SIG-M5 treated with dmso at 0.1 percent for 504 hours (cell line): ENCODE measurements around the gene LIG3.
"Not testable (repeated sequence)": the region's sequence is repeated elsewhere in the genome, so short reads cannot be mapped to it uniquely, and the experiment has no call there.

Experiments
- DNase-seq: peaks from one replicate; lab custom pipeline; 2025; ENCODE audit not compliant: unreplicated experiment; lab: John Stamatoyannopoulos, UW

Gene LIG3

DNA sequence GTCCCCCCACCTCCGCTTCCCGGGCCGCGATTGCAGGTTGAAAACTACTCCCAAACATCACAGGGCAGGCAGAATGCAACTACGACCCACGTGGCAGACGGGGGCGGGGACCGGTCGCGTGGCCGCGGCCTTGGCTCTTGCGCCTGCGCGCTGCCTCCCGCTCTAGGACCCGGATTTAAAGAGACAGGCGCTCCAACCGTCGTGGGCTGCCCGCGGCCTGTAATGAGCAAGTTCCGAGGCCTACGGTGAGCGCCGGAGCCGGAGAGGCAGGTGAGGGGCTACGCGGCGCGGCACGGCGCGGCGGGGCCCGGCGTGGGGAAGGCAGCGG, at the start of gene LIG3:
Gene LIG3 (plus strand): TSS at position 160 of the 328 bp plus-strand sequence. CDS start 2,494 bp downstream, outside the sequence.
- peak; percentile 91 for DNase-seq

DNA sequence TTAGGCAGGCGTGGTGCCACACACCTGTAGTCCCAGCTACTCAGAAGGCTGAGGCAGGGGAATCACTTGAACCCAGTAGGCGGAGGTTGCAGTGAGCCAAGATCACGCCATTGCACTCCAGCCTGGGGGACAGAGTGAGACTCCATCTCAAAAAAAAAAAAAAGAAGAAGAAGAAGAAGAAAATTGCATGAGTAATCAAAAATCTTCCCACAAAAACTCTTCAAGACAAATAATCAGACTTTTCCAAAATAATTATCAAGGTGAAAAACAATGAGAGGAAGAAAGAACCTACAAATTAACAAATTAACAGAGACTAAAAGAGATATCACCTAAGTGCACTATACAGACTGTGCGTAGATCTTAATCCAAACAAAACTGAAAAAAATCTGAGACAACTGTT, 29.5 kb upstream of the LIG3 start:
- DNase-seq: not testable (repeated sequence)

DNA sequence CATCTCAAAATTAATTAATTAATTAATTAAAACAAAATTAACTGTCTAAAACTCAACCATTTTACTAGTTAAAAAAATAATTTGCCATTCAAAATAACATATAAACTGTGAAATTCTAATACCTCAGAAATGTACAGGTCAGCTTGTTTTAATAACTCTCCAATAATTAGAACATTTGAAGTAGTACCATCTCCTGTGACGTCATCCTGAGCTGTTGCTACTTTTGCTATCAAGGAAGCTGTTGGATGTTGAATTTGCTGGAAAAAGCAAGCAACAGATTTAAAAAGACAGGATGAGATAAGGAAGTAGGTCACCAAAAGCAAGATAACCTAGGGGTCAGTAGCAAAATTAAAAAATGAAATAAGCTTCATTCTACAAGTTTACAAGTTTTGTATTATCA, 21.9 kb upstream of the LIG3 start:
- no peak for DNase-seq

DNA sequence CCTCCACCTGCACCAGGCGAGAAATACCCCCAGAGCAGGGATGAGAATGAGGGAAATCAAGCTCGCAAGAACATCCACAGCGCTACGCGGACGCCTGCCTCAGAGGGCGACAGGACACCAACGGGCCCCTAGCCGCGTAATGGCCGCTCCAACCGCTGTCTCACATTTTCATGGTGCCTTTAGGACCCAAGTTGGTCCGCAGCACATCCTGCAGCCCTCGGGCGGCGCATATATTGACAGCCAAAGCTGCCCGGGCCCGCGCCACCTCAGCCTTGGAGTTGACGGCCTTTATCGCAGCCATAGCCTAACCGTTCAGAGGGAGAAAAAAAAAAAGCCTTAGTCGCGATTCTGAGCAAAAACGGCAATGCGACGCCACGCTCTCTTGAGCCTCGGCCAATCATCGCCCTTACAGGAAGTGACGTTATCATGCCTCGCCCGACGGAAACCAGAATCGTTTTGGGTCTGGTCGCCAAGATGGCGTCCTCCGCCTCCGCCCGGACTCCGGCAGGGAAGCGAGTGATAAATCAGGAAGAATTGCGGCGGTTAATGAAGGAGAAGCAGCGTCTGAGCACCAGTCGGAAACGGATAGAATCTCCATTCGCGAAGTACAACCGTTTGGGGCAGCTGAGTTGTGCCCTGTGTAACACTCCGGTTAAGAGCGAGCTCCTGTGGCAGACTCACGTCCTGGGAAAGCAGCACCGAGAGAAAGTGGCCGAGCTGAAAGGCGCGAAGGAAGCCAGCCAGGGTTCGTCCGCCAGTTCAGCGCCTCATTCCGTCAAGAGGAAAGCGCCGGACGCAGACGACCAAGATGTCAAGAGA, 19.0 kb upstream of the LIG3 start, which contains the start of the genes CCT6B and ZNF830:
Gene CCT6B (minus strand): TSS at position 368 of the 819 bp plus-strand sequence. CDS start 67 bp downstream, at position 301.
Gene ZNF830 (plus strand): TSS at position 448 of the 819 bp plus-strand sequence. CDS start 27 bp downstream, at position 475.
- peak; percentile 93 for DNase-seq

DNA sequence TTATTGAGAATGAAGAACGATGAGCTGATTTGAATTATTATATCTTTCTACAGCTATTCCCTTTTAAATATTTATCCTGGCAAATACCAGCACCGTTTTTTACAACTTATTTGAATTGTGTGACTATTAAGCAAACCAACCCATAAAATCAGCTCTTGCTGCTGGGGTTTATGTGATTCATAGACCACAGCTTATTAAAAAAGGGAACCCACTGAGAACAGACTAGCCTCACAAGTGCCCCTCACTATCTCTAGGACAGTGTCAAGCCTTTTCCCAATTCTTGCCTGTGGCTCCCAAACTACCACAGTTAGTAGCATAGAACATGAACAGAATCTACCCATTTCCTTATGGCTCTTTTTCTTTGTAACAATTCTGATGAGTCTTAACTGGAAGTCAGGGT, 6.1 kb upstream of the LIG3 start:
- peak; percentile 20 for DNase-seq

DNA sequence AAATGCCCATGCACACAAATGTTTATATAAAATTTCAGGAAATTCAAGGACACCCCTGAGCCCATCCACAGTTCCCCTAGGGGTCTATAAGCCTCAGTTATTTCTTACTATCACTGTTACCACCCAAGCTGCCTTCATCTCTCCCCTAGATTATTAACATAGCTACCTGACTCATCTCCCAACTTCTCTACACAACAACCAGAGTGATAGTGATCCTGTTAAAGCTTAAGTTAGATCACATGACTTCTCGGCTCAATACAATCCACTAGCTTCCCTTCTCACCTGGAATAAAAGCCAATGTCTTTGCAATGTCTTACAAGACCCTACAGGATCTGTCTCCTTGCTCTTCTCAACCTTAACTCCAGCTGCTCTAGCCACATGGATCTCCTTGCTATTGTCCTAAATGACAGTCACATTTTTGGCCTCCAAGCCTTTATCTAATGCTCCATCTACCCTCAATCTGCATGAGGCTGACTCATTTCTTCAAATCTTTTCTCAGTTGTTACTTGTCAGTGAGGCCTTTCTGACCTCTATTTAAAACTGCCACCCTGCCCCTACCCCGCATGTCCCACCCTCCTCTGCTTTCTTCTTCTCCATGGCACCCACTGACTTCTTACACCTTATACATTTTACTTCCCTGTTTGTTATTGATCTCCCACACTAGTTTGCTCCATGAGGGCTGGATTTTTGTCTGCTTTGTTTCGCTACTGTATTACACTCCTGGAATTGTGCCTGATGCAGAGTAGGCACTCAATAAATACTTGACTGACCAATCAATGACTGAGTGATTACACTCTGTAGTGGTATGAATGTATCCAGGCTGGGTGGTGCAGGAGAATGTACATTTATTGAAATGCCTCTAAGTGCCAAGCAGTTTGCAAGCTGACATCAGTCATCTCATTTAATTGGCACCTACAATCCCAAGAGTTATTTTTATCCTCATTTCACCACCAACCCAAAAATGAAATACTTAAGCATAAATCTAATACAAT, 5.2 kb upstream of the LIG3 start:
- DNase-seq: no peak

DNA sequence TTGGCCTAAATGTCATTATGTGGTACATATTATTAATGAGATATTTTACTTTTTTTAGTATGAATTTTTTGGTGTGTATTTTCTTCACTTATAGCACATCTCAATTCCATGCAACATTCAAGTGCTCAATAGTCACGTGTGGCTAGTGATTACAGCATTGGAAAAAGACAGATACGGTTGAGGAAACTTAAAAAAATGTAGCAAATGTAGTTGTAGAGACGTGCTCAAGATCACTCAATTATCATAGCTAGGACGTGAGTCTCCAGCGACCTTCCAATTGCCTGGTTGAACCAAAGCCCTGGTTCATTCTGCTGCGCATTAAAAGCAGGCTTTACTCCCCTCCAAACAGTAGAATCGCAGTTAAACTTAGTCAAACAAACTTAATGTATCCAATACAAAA, 1.2 kb upstream of the LIG3 start:
- no peak for DNase-seq

DNA sequence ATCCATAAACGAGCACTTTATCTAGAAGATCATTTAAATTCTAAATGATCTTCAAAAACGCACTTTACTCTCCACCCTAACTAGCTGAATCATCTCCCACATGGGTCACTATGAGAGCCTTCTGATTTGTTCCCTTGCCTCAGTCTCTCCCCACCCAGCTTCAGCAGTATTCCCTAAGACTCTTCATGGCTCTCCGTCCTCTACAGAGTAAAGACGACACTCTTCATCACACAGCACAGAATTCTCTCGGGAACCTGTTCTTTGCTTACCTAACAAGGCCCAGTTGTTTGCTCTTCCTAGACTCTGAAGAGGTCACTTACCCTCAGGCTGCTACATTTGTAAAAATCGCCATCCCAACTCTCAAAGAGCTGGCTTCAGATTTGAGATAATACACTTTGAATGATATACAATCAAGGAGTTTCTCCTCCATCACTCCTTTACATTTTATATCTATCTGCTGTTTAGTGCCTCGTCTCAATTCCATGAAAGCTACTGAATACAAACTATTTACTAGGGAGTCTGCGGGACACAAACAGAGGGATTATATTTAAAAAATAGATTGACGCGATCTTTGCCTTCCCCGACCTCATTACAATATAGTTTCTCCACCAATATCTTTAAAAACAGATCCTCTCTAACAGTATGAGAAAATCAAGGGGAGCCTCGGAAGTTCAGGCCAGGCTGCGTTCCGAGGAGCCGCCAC, 511 bp upstream of the LIG3 start:
- no peak for DNase-seq

DNA sequence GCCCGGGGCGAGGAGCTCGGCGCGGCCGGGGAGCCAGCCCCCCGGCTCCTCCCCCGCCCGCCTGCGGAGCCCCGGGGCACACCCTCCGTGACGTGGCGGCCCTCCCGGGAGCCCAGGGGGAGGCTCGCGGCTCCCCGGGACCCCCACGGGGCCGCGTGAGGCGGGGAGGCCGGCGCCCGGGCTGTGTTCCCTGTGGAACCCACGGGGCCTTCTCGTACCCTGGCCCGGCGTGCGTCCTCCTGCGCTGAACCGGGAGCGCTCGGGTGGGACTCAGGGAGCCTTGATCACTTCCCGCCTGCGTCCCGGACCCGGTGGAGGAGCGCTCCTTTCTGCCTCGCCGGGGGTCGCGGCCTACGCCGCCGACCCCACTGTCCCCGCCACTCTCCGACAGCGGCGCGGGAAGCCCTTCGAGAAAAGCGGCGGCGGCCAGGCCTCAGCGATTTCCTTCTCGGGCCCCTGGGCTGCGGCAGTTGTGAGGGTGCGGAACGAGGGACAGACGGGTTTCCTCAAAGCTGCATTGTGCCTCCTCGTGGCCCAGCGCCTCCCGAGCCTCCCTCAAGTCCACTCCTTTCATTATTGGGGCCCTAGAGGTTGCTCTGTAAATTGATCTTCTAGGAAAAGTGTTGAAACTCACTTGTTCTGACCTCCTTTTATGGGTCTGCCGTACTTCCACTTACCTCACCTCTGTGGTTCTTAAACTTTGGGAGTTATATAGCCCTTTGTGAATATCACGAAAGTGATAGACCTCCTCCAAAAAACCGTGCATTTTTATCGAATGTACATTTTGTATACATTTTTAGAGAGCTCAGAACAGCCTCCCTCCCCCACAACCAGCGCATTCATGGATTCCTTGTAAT, 597 bp downstream of the LIG3 start:
- DNase-seq: peak; percentile 92

DNA sequence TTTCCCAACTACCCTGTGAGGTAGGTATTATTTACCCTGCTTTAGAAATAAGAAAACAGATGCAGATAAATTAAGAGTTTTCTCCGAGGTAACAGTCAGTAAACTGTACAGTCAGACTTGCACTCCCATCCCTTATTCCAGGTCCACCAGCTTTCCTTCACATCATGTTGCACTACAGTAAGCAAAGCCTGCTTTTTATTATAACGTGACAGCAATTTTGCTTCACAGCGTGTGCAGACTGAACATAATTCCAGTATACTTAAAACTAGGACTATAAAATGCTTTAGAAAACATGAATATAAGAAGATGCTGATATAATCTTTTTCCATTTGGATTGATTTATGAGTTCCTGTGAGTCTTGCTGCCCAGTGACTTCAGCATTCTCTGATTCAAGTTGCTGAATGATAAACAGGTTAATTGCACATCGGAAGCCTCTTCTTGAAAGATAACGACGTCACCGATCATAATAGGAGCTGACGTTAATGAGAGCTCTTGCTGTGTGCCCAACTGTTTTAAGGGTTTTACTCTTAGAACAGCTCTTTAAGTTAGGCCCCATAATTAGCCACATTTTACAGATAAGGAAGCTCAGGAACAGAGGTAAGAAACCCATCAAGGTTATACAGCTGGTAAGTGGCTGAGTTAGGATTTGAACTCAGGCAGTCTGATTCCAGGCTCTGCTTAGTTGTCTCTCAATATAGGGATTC, 1.4 kb downstream of the LIG3 start:
- no peak for DNase-seq

DNA sequence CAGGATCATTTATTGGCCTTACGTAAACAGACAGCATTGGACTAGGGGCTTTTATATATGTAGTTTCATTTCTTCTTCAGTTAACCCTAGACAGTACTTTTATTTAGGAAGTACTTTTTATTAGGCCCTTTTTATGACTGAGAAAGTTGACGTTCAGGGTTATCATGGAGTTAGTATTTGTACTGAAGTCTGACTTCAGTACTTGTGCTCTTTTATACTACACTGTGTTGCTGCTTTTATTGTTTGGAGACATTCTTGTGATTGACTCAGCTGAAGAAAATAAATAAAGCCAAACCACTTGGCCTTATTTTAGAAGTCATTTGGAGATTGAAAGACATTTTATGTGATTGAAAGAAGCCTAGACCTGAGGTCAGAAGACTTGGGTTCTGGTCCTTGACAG, 6.9 kb downstream of the LIG3 start:
- peak; percentile 36 for DNase-seq

DNA sequence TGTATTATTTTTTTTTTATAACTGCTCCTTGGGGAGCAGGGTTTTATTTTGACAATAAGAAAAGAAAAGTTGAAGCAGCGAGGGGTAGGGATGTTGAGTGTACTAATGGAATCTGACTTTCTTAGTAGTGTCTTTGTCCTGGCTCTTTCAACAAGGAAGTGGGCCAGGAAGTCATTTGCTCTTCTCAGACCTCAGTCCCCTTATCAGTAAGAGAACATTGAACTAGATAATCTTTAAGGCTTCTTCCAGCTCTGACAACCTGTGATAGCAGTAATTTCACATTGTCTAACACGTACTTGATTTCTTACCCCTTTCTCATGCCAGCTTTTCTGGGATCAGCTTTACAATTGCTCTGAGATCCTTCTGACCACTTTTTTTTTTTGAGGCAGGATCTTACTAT, 8.3 kb downstream of the LIG3 start:
- DNase-seq: no peak

DNA sequence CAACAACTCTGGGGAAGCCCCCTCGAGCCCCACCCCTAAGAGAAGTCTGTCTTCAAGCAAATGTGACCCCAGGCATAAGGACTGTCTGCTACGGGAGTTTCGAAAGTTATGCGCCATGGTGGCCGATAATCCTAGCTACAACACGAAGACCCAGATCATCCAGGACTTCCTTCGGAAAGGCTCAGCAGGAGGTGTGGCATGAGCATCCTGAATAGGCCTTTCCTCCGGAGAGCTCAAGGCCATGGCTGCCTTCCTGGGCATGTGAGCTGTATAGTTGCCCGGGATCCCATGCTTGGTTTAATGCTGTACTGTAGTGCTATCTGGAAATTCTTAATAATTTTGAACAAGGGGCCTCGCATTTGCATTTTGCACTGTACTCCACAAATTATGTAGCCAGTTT, 9.2 kb downstream of the LIG3 start:
- no peak for DNase-seq

DNA sequence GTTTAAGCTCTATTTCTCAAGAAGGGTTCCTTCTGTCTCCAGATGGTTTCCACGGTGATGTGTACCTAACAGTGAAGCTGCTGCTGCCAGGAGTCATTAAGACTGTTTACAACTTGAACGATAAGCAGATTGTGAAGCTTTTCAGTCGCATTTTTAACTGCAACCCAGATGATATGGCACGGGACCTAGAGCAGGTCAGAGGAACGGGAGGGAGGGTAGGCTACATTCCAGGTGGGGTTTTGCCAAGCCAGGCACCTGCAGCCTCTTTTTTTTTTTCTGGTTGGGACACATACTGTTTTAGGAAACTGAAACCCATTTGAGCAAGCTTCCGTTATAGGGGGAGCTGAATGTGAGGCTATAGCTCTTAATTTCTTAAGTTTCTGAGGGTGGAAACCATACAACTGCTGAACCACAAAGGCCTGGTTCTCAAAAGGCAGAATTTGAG, 10.6 kb downstream of the LIG3 start:
- peak; percentile 77 for DNase-seq

DNA sequence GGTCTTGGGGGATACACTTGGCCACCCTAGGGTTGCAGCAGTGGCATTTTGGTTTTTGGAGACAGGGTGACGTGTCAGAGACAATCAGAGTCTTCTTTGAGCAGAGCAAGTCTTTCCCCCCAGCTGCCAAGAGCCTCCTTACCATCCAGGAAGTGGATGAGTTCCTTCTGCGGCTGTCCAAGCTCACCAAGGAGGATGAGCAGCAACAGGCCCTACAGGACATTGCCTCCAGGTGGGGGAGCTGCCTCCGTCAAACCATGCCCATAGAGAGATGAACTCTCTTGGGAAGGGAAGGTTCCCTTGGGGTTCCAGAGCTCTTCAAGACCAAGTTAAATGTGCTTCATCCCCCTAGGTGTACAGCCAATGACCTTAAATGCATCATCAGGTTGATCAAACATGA, 11.3 kb downstream of the LIG3 start:
- no peak for DNase-seq

DNA sequence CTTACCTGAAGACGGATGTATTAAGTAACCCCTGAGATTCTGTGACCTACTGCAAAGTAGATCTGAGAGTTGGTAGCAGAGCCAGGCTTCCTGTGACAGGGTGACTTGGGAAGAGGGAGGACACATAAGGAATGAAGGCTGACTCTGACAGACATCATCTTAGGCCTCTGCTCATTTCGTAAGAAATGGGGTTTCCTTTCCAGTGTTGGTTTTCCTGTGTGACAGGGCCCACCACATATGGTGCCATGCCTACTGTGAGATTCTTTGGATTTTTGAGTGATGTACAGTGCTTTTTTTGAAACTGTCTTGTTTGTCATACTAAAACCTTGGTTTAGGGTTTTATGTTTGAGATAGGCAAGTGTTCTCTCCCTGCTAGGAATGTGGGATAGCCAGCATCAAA, 12.7 kb downstream of the LIG3 start:
- no peak for DNase-seq

DNA sequence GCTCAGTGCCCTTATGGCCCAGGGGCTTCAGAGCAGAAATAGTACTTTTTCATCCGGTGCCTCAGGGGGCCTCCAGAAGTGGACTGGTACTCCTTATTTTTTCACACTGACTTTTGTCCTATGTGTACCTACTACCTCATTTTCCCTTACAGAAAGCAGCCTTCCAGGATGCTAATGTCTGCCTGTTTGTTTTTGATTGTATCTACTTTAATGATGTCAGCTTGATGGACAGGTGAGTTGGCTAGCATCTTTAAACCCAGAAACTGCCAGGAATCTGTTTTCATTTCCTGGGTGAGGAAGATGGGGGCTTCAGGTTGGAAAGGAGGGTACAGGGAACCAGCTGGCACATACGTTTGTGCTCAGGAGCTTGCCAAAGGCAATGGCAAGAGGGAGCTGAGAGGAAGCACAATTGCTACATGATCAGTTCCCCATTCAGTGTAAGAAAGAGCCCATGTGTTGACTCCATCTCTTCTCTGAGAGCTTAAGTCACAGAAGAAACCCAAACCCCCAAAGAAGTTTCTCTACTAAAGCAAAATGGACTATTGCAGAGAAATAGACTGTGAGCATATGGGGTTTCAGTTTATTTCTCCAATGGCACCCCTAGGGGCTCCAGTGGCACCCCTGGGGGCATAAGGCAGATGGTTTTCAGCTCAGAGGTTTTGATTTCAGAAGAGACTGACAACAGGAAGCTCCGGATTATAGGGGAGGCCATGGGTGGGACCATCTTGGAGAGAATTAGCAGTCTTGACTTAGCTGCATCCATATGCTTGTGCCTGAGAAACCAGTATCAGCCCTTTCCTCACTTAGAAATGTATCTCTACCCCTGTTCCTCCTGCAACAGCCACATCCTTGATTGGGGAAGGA, 16.3 kb downstream of the LIG3 start:
- no peak for DNase-seq

DNA sequence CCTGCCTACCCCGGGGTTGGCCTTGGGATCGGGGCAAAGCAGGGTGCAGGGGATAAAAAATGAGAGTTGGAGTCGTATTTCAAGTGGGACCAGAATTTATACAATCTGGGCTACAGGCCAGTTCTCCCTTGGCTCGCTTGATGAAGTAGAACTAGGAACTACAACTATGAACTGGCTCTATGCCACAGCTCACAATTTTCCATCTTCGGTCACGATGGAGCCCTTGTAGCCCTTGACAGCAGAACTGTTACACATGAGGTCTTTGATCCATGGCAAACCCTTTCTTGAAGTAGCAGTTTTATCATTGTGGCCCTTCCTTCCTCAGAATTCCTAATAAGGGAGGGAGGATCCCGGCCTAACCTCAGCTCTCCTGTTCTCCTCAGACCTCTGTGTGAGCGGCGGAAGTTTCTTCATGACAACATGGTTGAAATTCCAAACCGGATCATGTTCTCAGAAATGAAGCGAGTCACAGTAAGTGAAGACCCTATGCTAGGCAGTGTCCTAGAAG, 17.1 kb downstream of the LIG3 start:
- DNase-seq: no peak
